NCI-H1930 (cell line): Measurements from ENCODE around the gene UGT1A1.

Experiments
- DNase-seq, 2 experiments: peaks; one replicate each; lab custom pipeline; 2025; lab: John Stamatoyannopoulos, UW

Gene UGT1A1

DNA sequence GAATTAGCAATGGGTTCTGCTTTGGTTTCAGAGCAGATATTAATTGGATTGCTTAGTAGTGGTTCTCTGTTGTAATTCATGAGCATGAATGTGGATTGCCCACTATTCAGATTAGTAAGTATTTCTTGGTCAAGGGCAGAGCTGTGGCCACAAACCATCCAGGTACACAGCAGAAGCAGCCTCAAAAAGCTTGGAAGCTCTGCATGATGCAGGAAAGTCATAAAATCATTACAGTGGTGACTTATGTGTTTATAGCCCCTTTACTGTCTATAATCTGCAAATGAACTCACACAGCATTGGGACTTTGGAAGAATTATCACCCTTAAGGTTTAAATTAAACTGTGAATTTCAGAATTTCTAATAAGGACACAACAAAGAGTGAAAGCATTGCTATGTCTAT lies 1.9 kb upstream of the UGT1A1 start:
- no peak for DNase-seq

DNA sequence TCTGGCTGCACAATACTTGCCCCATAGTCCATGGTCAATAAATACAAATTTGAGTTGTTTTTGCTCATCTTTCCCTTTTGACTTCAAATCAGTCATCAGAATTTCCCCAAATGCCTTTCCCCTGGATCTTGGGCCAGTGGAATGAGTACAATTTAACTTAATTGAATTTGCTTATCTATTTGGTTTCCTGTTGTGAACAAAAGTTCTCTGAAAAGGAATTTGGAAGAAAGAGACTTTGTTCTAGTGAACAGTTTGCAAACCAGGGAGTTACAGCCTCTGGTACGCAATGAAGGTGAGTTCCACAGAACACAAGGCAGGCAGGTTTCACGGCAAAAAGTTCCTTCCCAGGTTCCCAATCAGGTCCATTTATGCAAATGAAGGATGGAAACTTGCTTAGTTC lies 1.2 kb upstream of the UGT1A1 start:
- DNase-seq: no peak

GRCh38 chr2:233761040-233761769 lies 1.1 kb downstream of the UGT1A1 start:
- DNase-seq: no peak

DNA sequence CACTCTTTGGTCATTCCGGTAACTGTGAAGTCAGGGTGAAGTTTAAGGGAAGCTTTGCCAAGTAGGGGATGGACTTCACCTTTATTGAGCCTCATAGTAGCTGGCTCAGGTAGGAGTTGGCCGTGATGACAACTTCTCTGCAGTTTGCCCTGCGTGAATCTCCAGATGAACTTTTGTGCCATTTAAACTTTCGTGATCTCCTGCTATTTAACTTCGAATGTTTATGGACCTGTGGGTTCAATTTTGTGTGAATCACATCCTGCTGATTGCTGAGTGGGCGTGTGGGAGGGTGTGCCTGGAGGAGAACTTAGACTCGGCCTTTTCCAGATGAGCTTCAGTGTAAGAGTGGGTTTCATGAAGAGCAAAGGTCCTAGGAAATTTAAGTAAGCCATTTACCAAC lies 4.2 kb downstream of the UGT1A1 start:
- no peak for DNase-seq

DNA sequence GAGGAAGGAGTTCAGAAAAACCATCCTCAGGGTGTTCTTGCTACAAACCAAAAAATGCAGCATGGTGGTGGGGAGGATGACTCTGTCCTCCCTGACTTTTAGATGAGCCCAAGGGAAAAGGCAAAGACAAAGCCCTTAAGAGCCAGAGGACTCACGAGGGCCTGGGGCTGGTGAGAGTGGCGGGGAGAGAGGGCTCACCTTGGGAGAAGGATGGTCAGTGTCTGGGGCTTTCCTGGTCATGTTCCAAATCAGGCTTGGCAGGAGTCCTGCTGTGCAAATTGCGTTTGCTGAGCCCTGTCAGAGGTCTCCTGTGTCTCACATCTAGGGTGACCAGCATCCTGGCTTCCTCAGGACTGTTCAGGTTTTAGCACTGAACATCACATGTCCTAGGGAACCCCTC lies 4.7 kb downstream of the UGT1A1 start:
- DNase-seq: no peak

DNA sequence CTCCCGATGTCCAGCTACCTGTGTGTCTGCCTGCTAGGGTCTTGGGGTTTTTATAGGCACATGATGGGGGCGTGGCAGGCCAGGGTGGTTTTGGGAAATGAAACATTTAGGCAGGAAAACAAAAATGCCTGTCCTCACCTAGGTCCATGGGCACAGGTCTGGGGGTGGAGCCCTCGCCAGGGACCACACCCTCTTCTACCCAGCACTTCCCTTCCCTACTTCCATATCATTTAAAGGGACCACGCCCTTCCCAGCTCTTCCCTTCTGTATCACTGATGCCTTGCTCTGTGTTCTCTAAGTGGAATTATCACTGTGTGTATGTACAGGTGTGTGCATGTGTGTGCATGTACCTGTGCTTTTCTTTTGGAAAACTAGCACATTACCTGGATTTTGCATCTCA lies 6.3 kb downstream of the UGT1A1 start:
- DNase-seq: no peak

- DNase-seq: no peak
Observed at GRCh38 chr2:233768076-233768475, 8.0 kb downstream of the UGT1A1 start.

DNA sequence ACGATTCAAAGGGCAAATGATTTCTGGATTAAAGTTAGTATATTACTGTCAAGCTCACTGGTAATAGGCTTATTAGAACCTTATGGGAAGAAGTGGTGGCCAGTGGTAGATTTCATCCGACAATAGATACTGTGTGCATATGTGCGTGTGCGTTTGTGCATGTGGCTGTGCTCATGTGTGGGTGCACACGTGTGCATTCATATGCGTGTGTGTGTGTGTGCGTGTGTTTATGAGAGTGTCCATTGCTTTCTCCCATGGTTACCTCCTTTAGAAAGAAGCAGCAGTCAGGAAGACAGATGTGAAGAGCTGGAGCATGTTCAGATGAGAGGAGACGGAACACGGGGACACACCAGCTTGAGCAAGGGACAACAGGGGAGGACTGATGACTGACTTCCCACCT lies 9.2 kb downstream of the UGT1A1 start:
- DNase-seq: no peak

DNA sequence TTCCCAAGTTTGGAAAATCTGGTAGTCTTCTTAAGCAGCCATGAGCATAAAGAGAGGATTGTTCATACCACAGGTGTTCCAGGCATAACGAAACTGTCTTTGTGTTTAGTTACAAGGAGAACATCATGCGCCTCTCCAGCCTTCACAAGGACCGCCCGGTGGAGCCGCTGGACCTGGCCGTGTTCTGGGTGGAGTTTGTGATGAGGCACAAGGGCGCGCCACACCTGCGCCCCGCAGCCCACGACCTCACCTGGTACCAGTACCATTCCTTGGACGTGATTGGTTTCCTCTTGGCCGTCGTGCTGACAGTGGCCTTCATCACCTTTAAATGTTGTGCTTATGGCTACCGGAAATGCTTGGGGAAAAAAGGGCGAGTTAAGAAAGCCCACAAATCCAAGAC lies 12.1 kb downstream of the UGT1A1 start:
- DNase-seq: no peak

GRCh38 chr2:233772583-233772982 lies 12.5 kb downstream of the UGT1A1 start:
- DNase-seq: no peak

- no peak for DNase-seq
Observed at GRCh38 chr2:233773854-233774253, 13.8 kb downstream of the UGT1A1 start.

DNA sequence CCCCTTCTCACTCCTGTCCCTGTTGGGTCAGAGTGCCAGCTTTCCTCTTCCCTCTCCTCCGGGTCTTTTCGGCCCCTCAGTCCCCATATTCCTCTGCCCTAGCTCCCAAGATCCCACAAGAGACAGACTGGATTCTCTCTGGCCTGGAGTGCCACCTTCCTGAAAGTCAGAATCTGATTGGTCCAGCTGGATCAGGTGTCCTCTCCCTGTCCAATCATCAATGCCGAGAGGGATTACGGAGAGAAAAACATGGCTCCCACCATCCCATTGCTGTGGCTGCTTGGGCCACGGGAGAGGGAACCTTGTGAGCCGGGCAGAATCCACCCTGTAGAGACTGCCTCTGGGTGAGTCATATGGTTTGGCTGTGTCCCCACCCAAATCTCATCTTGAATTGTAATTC lies 15.3 kb downstream of the UGT1A1 start:
- no peak for DNase-seq

DNA sequence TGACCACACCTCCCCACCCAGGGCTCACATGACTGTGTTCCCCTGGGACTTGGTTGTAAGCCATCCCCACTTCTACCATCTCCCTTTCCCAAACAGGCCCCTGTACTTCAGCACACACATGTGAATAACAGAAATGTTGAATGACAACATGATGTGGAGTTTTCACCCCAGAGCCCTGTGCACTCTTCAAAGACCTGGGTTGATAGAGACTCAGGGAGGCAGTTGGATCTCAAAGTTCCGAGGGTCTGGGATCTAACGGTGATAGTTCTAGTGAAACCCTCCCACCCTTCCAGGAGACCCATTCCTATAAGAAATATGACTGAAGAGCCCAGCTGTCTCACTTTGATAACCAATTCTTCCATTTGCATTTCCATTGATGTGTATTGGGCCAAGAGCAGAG lies 18.0 kb downstream of the UGT1A1 start, which contains the start of gene MROH2A:
TSS of gene MROH2A (plus strand) at position 301 of the 400 bp plus-strand sequence. CDS start 1,029 bp downstream, outside the sequence.
- no peak for DNase-seq

GRCh38 chr2:233779722-233780121 lies 19.7 kb downstream of the UGT1A1 start:
- no peak for DNase-seq

DNA sequence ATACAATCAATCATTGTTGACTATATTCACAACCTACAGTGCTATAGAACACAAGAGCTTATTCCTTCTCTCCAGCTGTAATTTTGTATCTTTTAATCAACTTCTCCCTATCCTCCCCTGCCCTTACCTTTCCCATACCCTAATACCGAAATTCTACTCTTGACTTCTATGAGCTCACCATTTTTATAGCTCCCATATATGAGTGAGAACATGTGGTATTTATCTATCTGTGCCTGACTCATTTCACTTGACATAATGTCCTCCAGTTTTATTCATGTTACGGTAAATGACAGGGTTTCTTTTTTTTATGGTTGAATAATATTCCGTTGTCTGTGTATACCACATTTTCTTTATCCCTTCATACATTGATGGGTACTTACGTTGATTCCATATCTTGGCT lies 20.7 kb downstream of the UGT1A1 start:
- no peak for DNase-seq

- no peak for DNase-seq
Observed at GRCh38 chr2:233789554-233789953, 29.5 kb downstream of the UGT1A1 start.

- no peak for DNase-seq
Observed at GRCh38 chr2:233791151-233791882, 31.2 kb downstream of the UGT1A1 start.

GRCh38 chr2:233791883-233792329 lies 31.8 kb downstream of the UGT1A1 start:
- DNase-seq: no peak

GRCh38 chr2:233792720-233793119 lies 32.6 kb downstream of the UGT1A1 start:
- DNase-seq: no peak

GRCh38 chr2:233793465-233794127 lies 33.5 kb downstream of the UGT1A1 start:
- DNase-seq: no peak

DNA sequence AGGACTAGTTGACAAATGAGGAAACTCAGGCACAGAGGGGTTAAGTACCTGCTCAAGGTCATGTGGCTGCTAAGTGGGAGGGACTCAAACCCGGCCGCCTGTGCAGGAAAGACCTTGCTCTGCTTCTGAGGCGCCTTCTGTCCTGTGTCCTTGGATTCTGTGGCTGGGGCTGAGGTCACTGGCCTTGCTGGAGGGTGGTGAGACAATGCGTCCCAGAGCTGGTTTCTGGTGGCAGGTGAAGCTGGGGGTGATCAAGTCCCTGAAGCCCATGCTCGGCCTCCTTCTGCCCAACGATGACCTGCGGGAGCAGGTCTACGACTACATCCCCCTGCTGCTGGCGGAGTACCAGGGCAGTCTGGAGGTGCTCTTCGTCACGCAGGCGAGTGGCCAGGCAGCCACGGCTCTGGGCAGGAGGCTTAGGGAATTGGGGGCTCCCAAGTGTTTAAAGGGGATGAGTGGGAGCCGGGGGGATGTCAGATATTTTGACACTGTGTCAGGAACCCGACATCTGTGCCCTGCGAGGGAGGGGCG lies 34.1 kb downstream of the UGT1A1 start:
- DNase-seq: no peak

- no peak for DNase-seq
Observed at GRCh38 chr2:233795735-233796171, 35.7 kb downstream of the UGT1A1 start.

DNA sequence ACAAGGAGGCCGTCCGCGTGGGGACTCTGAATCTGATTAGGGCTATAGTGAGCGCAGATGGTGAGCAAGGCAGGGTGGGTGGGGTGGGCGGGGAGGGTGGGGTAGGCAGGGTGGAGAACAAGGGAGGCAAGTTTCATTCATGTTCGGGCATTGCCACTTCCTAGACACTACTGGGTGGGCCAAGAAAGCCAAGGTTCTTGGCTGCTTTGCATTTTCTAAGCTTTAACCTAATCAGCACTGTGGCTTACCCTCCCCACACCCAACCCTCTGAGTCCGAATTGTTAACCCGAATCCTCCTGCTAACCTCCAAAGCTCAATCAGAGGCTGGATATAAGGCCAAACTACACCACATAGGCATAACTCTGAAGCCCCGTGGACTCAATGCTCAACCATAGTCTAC lies 36.2 kb downstream of the UGT1A1 start:
- DNase-seq: no peak
